D721Med (cell line): ENCODE results near the gene AHNAK2.

Source experiments
- DNase-seq: peaks from one replicate; pipeline ENCODE4 v3.0.0; 2011; ENCODE audit warnings: low spot score; ENCODE audit not compliant: insufficient read length
- FAIRE-seq: peaks from 2 replicates; lab custom pipeline; 2011; peaks lifted over from hg19 to GRCh38; lab: Jason Lieb, UNC
- CTCF ChIP-seq: IDR thresholded peaks from 2 replicates; pipeline ENCODE4 v1.5.1; 2012; ENCODE audit warnings: mild to moderate bottlenecking, control low read depth; ENCODE audit not compliant: insufficient read depth; ENCODE audit errors: missing control alignments

Gene AHNAK2

GRCh38 chr14:104931771-104932675, 46.2 kb downstream of the AHNAK2 start:
- FAIRE-seq (no peak), DNase-seq (no peak)
- no peak for TF ChIP-seq CTCF

GRCh38 chr14:104931304-104931770, 46.8 kb downstream of the AHNAK2 start:
- no peak for TF ChIP-seq CTCF
- FAIRE-seq, result no peak
- DNase-seq, result no peak

- no peak for DNase-seq
- FAIRE-seq, result no peak
- TF ChIP-seq CTCF, result no peak
Observed at GRCh38 chr14:104930526-104931303, 47.5 kb downstream of the AHNAK2 start.

GRCh38 chr14:104929268-104930230, 48.6 kb downstream of the AHNAK2 start:
- no peak for TF ChIP-seq CTCF
- FAIRE-seq (no peak), DNase-seq (no peak)

- FAIRE-seq (no peak), DNase-seq (no peak)
- TF ChIP-seq CTCF, result no peak
Observed at GRCh38 chr14:104928391-104929133, 49.6 kb downstream of the AHNAK2 start.

- DNase-seq (no peak), FAIRE-seq (no peak)
- no peak for TF ChIP-seq CTCF
Observed at GRCh38 chr14:104927901-104928300, 50.3 kb downstream of the AHNAK2 start.
